GM12801 (cell line): Measurements from ENCODE around the gene CRIP1.

Experiments used
- CTCF ChIP-seq: IDR thresholded peaks from one replicate; pipeline ENCODE4 v1.5.1; 2011; ENCODE audit warnings: control low read depth; ENCODE audit not compliant: insufficient read length; ENCODE audit errors: extremely low read depth

CRIP1 gene

GRCh38 chr14:105508601-105509000 lies 21.9 kb downstream of the CRIP1 start:
- no peak for TF ChIP-seq CTCF

- no peak for TF ChIP-seq CTCF
These were observed 30.4 kb downstream of the CRIP1 start for GRCh38 chr14:105517096-105517495.

- no peak for TF ChIP-seq CTCF
These were observed 33.4 kb downstream of the CRIP1 start for GRCh38 chr14:105519946-105520698.

- no peak for TF ChIP-seq CTCF
These were observed 38.6 kb downstream of the CRIP1 start for GRCh38 chr14:105525326-105525725.

- no peak for TF ChIP-seq CTCF
These were observed 39.4 kb downstream of the CRIP1 start, which contains the start of gene TMEM121 for GRCh38 chr14:105525861-105526775. TSS of gene TMEM121 (plus strand) at chr14:105526583. CDS start at chr14:105528835, 2,252 bp downstream.

- TF ChIP-seq CTCF = no peak
These were observed 40.2 kb downstream of the CRIP1 start for GRCh38 chr14:105526776-105527380.

GRCh38 chr14:105527381-105527825 lies 40.7 kb downstream of the CRIP1 start:
- TF ChIP-seq CTCF = no peak
